Stimulated activated CD8-positive, alpha-beta memory T cell treated with anti-CD3 and anti-CD28 coated beads, Interleukin-7, amount 100 ng/mL, for 1 hour (primary cell): Measurements from ENCODE around the gene DUSP23.

Experiments used
- DNase-seq, 2 donors: peaks; one replicate each; pipeline ENCODE4 v3.0.0-alpha.2; 2020; ENCODE audit warnings: low read depth in 2 of 2

DUSP23 gene

GRCh38 chr1:159828176-159828575 lies 47.4 kb downstream of the DUSP23 start:
- no peak for DNase-seq

- no peak for DNase-seq
Observed at GRCh38 chr1:159828581-159829272, 48.0 kb downstream of the DUSP23 start.

- DNase-seq = no peak
Observed at GRCh38 chr1:159829273-159829634, 48.5 kb downstream of the DUSP23 start.

- DNase-seq = no peak
Observed at GRCh38 chr1:159829822-159830465, 49.2 kb downstream of the DUSP23 start.

- no peak for DNase-seq
Observed at GRCh38 chr1:159830722-159831121, 50.0 kb downstream of the DUSP23 start.

- DNase-seq = no peak
Observed at GRCh38 chr1:159831412-159832141, 50.8 kb downstream of the DUSP23 start.
